GM12878 (cell line): ENCODE results near the gene SVIL. TPM values are rescaled to one million over a fixed set of nuclear protein-coding genes. Genes with fewer than 3 reads are reported as not detected.

Experiments
- ATAC-seq: fragments of 200-7000 bp; cut with Tn5 transposase; 3 replicates; pipeline ENCODE4 v1.9.1; 2020; ENCODE audit warnings: mild to moderate bottlenecking, moderate library complexity
- BruUV-seq: library from RNA; stranded (reverse); fragments of 400-500 nt; replicated peaks from 2 replicates; lab custom pipeline; 2021; lab: Mats Ljungman, UMichigan
- CTCF ChIA-PET: fragments of 300-600 bp; sonication (Branson Sonifier 250); formaldehyde crosslinking; extraction: SDS; loops from one replicate; lab custom pipeline; 2021; ENCODE audit warnings: inconsistent platforms; lab: Yijun Ruan, JAX
- POLR2A ChIA-PET: fragments of 350-600 bp; formaldehyde crosslinking; extraction: SDS; loops from one replicate; lab custom pipeline; 2021; ENCODE audit warnings: inconsistent platforms; lab: Charles Lee
- RAD21 ChIA-PET: fragments of 300-600 bp; sonication (Branson Sonifier 250); formaldehyde crosslinking; loops from one replicate; lab custom pipeline; 2023; ENCODE audit warnings: antibody characterized with exemption; ENCODE audit not compliant: unreplicated experiment; lab: Charles Lee
- SMC1A ChIA-PET: fragments of 300-600 bp; sonication (Branson Sonifier 250); formaldehyde crosslinking; loops from one replicate; lab custom pipeline; 2023; ENCODE audit not compliant: unreplicated experiment, uncharacterized antibody; lab: Charles Lee
- DNase-seq: peaks from one replicate; pipeline ENCODE4 v3.0.0-alpha.2; 2011; ENCODE audit warnings: low read depth, low spot score
- FAIRE-seq: peaks from 3 replicates; lab custom pipeline; 2011; peaks lifted over from hg19 to GRCh38; lab: Jason Lieb, UNC
- H2AFZ ChIP-seq: 2 replicates; pipeline ENCODE4 v1.6.0; 2011; ENCODE audit warnings: low read depth, low read length, control low read depth; ENCODE audit not compliant: control insufficient read depth
- H3K27ac ChIP-seq: 2 replicates; pipeline ENCODE4 v1.5.1; 2011; ENCODE audit warnings: control low read depth; ENCODE audit not compliant: control insufficient read depth, insufficient read depth
- H3K27me3 ChIP-seq, 2 experiments: replicated peaks in 1 of 2; 2 replicates each; pipeline versions ENCODE4 v1.6.0 to v1.6.1; 2011; ENCODE audit warnings: low read length in 1 of 2; ENCODE audit not compliant: control insufficient read depth in 2 of 2, insufficient read depth in 2 of 2
- H3K36me3 ChIP-seq, 2 experiments: 2 replicates each; pipeline ENCODE4 v1.5.1; 2011; ENCODE audit warnings: low read length in 1 of 2; ENCODE audit not compliant: control insufficient read depth in 2 of 2, insufficient read depth in 2 of 2
- H3K4me1 ChIP-seq: 2 replicates; pipeline ENCODE4 v1.6.1; 2011; ENCODE audit warnings: mild to moderate bottlenecking, low read length, moderate library complexity, mixed read lengths; ENCODE audit not compliant: control insufficient read depth, insufficient read depth
- H3K4me2 ChIP-seq: 2 replicates; pipeline ENCODE4 v1.6.0; 2011; ENCODE audit warnings: control low read depth; ENCODE audit not compliant: control insufficient read depth, insufficient read depth
- H3K4me3 ChIP-seq: fragments of 200-600 bp; sonication (generic); 2 replicates; pipeline ENCODE4 v1.5.1; 2016
- H3K79me2 ChIP-seq: 2 replicates; pipeline ENCODE4 v1.6.0; 2011; ENCODE audit warnings: low read length; ENCODE audit not compliant: control insufficient read depth, insufficient read depth
- H3K9ac ChIP-seq: 2 replicates; pipeline ENCODE4 v1.8.0; 2011; ENCODE audit warnings: low read length, control low read depth, mixed read lengths; ENCODE audit not compliant: control insufficient read depth, insufficient read depth
- H3K9me3 ChIP-seq: replicated peaks from 3 replicates; pipeline ENCODE4 v1.5.1; 2011; ENCODE audit warnings: mild to moderate bottlenecking, low read length; ENCODE audit not compliant: control insufficient read depth, insufficient read depth
- H4K20me1 ChIP-seq: 2 replicates; pipeline ENCODE4 v1.6.0; 2011; ENCODE audit not compliant: control insufficient read depth, insufficient read depth
- BCLAF1 ChIP-seq: fragments of 450-650 bp; IDR thresholded peaks from 2 replicates; pipeline ENCODE4 v1.6.1; 2017; ENCODE audit warnings: antibody characterized with exemption, mild to moderate bottlenecking, moderate library complexity
- RFX5 ChIP-seq: IDR thresholded peaks from 2 replicates; pipeline ENCODE4 v1.6.1; 2011; ENCODE audit warnings: low read depth, low read length, improper control_type of control experiment
- SMARCA5 ChIP-seq: fragments of 450-650 bp; IDR thresholded peaks from 2 replicates; pipeline ENCODE4 v1.6.1; 2017; ENCODE audit warnings: mild to moderate bottlenecking
- SP1 ChIP-seq: IDR thresholded peaks from one replicate; pipeline ENCODE4 v1.6.1; 2011; ENCODE audit warnings: low read depth, low read length
- WGBS: methylation state at CpG from one replicate; pipeline ENCODE4 v1.1.6; 2016; ENCODE audit warnings: low lambda C conversion rate; ENCODE audit not compliant: insufficient replicate concordance, insufficient coverage; ENCODE audit errors: missing lambda C conversion rate; 5-methylcytosine and 5-hydroxymethylcytosine counted together
- in situ Hi-C: fragments of 300-500 bp; cut with MboI; formaldehyde crosslinking; loops from 9 replicates; pipeline ENCODE4 v1.14.3; 2018; ENCODE audit warnings: mixed read lengths
- intact Hi-C: fragments of 100-400 bp; cut with micrococcal nuclease; formaldehyde crosslinking; loops from one replicate; pipeline ENCODE4 v1.14.2; 2022; ENCODE audit not compliant: unreplicated experiment
- polyA plus RNA-seq, 11 experiments: library from polyadenylated mRNA; depleted of rRNA in 4 of 11; unstranded in 6 of 11; stranded (reverse) in 5 of 11; fragments of >200 nt; fragmentation: Nextera tagmentation in 4 of 11; fragmentation: Illumina TruSeq in 1 of 11; extraction: Ambion mirVana in 4 of 11; extraction: Trizol in 1 of 11; gene quantifications; 1 replicate in 1 of 11; 2 replicates in 10 of 11; pipeline versions ENCODE4 v1.2.1 to v1.2.3, GENCODE V29; 2011 to 2016; ENCODE audit warnings: inconsistent platforms in 2 of 11, missing spikeins in 2 of 11, low read depth in 1 of 11
- total RNA-seq, 4 experiments: library from RNA; depleted of rRNA in 3 of 4; stranded (reverse); fragments of >200 nt in 3 of 4; fragmentation: Illumina TruSeq in 1 of 4; extraction: Trizol in 1 of 4; gene quantifications; 2 replicates each; pipeline versions ENCODE4 v1.2.1 to v1.2.3, GENCODE V29; 2013 to 2021

SVIL gene
- total and polyA plus RNA-seq, 10 of the 15 experiments (the other 5 are each of a cell fraction or from before 2014, with no cell fraction given), result 0.22 to 1.9 (median 0.87) TPM

GRCh38 chr10:29546773-29547313, 87.9 kb downstream of the SVIL start:
- H3K4me3 ChIP-seq, result no peak overlapping the region
- in situ Hi-C loops (no loop called here), intact Hi-C loops (no loop called here)
- CTCF ChIA-PET, result interaction anchor here (0.9 kb wide), 1 partner anchor 45 kb away, joined by 3 read pairs; no protein-coding TSS in a partner anchor
- no peaks in the 10 kb centered on the region for H3K9me3 ChIP-seq
- no peak for ATAC-seq
- POLR2A ChIA-PET, result no interaction called here
- WGBS, result 58% methylated on average over 2 of the region's 2 CpGs
- RAD21 ChIA-PET, result interaction anchor here (1.0 kb wide), 1 partner anchor 10 kb away, joined by 4 read pairs; no protein-coding TSS in a partner anchor
- no peak overlapping the region for H3K9ac ChIP-seq
- no peak overlapping the region for H2AFZ ChIP-seq
- SMC1A ChIA-PET, result no interaction called here
- no peaks in the 10 kb centered on the region for H3K27me3 ChIP-seq
- no peaks in the 10 kb centered on the region for H4K20me1 ChIP-seq
- peaks cover 0 to 1% of the 10 kb centered on the region in 2 experiments; a peak in 2 of 4 replicates for H3K36me3 ChIP-seq
- BruUV-seq, result no TSS peak
- FAIRE-seq, result no peak
- no peak overlapping the region for H3K27ac ChIP-seq
- no peak for DNase-seq
- H3K79me2 ChIP-seq, result no peaks in the 10 kb centered on the region
- TF ChIP-seq BCLAF1, result no peak
- H3K4me2 ChIP-seq, result no peak overlapping the region
- no peaks in the 10 kb centered on the region for H3K4me1 ChIP-seq

GRCh38 chr10:29545122-29545521, 89.6 kb downstream of the SVIL start:
- no peaks in the 10 kb centered on the region for H3K4me1 ChIP-seq
- TF ChIP-seq SP1 (no peak), SMARCA5 (no peak), RFX5 (no peak)
- H3K36me3 ChIP-seq, result no peaks in the 10 kb centered on the region
- no peaks in the 10 kb centered on the region for H4K20me1 ChIP-seq
- H3K79me2 ChIP-seq, result no peaks in the 10 kb centered on the region
- DNase-seq, result no peak
- ChIA-PET RAD21 (no interaction called here), CTCF (interaction anchor here (0.9 to 1.8 kb wide), 2 partner anchors 10 to 20 kb away, joined by 3 to 6 read pairs; no protein-coding TSS in a partner anchor), SMC1A (no interaction called here), POLR2A (interaction anchor here (0.6 kb wide), 1 partner anchor 804 kb away, joined by 3 read pairs; the partner anchor contains the start of gene MTPAP)
- H2AFZ ChIP-seq, result no peak overlapping the region
- intact Hi-C loops, result no loop called here
- H3K9ac ChIP-seq, result no peak overlapping the region
- no peaks in the 10 kb centered on the region for H3K9me3 ChIP-seq
- in situ Hi-C loops, result no loop called here
- no peak overlapping the region for H3K4me2 ChIP-seq
- BruUV-seq, result no TSS peak
- FAIRE-seq, result no peak
- no peak overlapping the region for H3K27ac ChIP-seq
- ATAC-seq, result no peak
- no peaks in the 10 kb centered on the region for H3K27me3 ChIP-seq
- WGBS, result 11% methylated on average over 5 of the region's 5 CpGs
- no peak overlapping the region for H3K4me3 ChIP-seq
